HG03571 (cell line): ENCODE data around the gene MGAT5B.
"Not testable (repeated sequence)": the region's sequence is repeated elsewhere in the genome, so short reads cannot be mapped to it uniquely, and the experiment has no call there.

Experiments
- ATAC-seq: cut with Tn5 transposase; IDR thresholded peaks from one replicate; pipeline ENCODE4 v1.9.1; 2021; ENCODE audit not compliant: unreplicated experiment

Gene MGAT5B

GRCh38 chr17:76868176-76868668 lies at the start of gene MGAT5B:
Gene MGAT5B, plus strand, starts transcription at chr17:76868404. Its CDS starts 626 bp downstream, at chr17:76869030.
- ATAC-seq: no peak

GRCh38 chr17:76820039-76820438 lies 48.2 kb upstream of the MGAT5B start:
- ATAC-seq: no peak

DNA sequence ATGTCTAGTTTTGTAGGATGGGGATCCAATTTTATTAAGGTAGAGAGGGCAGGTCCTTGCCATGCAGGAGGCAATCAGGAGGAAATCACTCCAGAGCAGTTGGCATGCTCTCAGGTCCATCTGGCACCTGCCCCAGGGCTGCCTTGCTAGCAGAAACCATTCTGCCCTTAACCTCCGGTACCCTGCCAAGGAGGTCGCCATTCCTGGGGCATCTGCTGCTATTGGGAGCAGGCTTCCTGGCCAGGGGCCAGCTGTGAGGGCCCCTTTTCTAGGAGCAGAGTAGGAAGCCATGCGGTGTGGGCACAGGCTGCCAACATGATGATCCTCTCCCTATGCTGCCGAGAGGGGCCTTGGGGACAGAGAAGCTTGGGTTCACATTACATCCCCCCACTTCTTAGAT lies 47.6 kb upstream of the MGAT5B start:
- ATAC-seq: no peak

DNA sequence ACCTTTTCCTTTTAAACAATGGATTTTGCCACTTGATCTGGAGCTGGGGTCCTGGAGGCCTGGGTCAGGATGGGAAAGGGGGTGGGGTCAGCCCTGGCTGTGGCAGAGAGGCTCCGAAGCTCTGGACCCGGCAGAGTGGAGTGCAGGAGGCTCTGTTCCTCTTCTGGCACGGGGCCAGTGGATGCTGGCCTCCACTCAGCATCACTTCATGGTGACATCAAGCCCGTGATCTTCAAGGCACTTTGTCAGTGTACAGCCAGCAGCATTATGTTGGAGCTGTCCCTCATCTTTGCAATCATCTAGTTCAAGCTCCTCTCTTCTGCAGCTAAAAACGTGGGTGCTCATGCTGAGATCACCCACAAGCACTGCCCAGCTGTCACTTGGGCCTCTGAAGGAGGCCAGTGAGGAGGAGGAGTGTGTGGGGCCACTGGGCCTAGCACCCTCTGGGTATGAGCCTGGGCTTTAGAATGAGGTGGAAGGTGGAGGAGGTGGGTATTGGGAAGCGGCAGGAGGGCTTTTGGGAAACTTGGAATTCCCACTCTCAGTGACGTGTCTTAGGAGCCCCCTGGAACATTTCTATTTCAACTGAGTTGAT lies 45.9 kb upstream of the MGAT5B start:
- no peak for ATAC-seq

GRCh38 chr17:76824093-76824492 lies 44.1 kb upstream of the MGAT5B start:
- no peak for ATAC-seq

GRCh38 chr17:76826330-76827068 lies 41.7 kb upstream of the MGAT5B start:
- no peak for ATAC-seq

DNA sequence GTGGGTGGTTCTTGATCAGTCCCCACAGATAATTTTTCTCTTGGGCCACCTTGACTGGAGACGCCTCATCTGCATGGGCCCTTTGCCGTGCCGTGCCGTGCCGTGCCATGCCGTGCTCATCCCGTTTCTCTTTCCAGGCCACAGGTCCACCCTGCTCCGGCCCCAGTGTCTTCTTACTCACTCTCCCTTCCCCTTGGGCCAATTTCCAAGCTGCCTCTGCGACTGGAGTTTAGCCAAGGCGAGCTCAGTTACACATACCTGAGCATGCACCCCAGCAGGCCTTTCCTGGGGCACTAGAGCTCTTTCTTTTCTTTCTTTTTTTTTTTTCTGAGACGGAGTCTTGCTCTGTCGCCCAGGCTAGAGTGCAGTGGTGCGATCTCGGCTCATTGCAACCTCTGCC lies 40.5 kb upstream of the MGAT5B start:
- ATAC-seq: no peak

DNA sequence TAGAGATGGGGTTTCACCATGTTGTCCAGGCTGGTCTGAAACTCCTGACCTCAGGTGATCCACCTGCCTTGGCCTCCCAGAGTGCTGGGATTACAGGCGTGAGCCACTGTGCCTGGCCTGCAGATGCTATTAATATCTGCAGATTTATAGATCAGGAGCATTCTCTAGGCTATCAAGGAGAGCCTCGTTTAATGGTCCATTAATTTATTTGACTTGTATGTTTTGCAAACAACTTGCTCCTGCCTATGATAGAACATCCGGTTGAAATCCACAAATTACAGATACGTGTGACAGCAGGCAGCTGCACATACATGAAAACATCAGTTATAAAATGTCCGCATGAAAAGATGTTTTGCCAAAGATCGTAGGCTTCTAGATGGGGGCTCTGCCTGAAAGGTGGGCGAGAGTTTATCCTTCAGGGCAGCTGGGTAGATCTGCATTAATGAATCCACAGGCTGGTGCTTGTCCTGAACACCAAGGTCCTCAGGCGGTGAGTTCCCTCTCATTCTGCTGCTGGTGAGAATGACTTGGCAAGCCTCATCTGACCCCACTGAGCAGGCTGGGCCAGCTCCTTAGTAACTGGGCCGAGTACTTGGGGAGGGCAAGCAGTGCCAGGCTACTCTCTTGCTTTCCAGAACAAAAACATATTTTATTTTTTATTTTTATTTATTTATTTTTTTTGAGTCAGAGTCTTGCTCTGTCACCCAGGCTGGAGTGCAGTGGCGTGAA lies 37.1 kb upstream of the MGAT5B start:
- ATAC-seq: no peak

DNA sequence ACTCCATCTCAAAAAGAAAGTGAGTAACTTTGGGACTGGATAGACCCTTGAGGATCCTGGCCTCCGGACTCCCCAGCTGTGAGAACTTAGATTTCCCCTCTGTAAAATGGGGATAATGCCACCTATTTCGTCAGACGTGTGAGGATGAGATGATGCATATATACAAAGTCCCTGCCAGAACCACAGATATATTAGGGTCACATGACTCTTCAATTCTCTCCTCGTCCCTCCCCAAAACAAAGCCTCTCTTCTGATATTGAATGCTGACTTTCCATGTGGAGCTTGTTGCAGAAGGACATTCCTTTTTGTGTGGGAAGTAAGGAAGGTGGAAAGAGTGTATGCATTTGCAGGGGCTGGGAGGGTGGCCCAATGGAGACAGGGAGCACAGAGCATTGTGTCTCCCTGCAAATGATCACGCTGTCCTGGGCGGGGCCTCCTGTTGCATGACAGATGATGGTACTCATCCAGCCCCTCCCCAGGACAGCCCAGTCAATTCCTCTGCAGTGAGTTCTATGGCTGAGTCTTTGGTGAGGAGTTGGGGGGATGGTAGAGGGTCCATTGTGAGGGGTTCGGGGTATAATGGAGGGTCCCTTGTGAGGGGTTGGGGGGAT lies 35.1 kb upstream of the MGAT5B start:
- no peak for ATAC-seq

DNA sequence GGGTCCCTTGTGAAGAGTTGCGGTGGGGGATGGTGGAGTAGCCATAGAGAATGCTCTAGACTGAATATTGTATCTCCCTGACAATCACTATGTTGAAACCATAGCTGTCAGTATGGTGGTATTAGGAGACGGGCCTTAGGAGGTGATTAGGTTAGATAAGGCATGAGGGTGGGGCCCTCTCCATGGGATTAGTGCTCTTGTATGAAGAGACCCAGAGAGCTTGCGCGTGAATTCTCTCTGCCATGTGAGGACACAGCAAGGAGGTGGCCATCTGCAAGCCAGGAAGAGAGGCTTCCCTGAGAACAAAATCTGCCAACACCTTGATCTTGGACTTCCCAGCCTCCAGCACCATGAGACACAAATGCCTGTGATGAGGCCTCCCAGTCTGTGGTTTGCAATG lies 34.5 kb upstream of the MGAT5B start:
- ATAC-seq: no peak

DNA sequence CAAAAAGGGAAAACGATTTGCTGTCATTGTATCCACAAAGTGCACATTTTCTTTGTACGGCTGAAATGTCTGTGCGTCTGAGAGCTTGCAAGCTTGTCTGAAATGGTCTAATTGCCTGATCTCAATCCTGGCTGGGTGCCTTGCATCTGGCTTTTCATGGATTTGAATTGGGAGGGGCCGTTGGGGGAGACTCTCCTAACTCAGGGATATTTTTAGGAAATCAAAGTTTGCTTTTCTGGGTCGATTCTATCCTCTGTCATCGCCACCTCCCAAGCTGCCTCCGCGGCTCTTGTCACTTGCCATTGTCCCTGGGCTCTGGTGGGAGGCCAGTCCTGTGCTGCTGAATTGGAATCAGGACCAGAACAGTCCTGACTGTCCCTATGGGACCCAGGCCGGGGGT lies 33.3 kb upstream of the MGAT5B start:
- no peak for ATAC-seq

GRCh38 chr17:76840443-76840767 lies 27.8 kb upstream of the MGAT5B start:
- no peak for ATAC-seq

GRCh38 chr17:76840884-76841775 lies 27.1 kb upstream of the MGAT5B start:
- ATAC-seq: no peak

DNA sequence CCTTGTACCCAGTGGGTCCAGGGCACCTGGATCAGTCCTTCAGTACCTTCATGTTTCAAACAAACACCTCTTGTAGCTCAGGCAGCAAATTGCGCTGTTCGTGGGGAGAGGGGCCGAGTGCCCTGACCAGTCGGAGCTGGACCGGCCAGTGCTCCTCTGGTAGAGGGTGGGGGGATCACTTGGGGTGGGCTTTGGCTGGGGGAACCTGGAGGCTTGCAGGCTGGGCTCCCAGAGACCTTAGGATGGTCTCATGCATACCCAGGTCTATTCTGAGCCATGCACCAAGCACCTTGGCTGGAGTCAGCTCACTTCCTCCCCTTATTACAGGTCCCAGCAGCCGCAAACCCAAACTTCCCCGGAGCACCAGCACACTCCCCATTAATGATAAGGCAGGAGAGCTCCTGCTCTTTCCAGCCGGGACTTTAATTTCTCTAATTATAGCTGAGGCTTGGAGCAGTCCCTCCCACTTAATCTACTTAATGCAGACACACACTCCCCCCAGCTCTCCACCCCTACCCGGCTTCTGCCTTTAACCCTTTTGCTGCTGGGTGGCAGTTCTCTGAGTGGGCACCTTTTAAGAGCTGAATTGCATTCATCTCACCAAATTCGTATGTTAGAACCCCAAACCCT lies 26.3 kb upstream of the MGAT5B start:
- ATAC-seq: no peak

DNA sequence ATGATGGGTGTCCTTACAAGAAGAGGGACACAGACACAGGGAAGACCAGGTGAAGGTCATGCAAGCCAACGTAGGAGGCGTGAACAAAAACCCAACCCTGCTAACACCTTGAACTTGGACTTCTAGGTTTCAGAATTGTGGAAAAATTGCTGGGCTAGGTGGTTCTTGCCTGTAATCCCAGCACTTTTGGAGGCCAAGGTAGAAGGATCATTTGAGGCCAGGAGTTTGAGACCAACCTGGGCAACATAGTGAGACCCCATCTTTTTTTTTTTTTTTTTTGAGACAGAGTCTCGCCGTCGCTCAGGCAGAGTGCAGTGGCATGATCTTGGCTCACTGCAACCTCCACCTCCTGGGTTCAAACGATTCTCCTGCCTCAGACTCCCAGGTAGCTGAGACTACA lies 25.1 kb upstream of the MGAT5B start:
- not testable (repeated sequence) for ATAC-seq

- no peak for ATAC-seq
These were observed 24.3 kb upstream of the MGAT5B start for GRCh38 chr17:76843703-76844484.

DNA sequence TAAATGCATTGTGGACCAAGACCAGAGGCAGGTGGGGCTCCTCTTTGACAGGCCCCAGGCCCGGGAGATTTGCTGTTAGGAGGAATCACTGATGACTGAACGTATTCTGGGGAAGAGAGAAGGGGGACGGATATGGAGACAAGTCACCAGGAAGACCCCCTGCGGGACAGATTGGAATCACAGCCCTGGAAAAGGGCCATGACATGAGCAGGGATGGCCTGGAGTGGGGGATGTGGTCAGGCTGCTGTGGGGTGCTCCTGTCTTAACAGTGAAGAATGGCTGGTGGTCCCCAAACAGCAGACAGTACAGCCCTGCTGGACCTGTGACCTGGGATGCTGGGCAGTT lies 23.7 kb upstream of the MGAT5B start:
- no peak for ATAC-seq

DNA sequence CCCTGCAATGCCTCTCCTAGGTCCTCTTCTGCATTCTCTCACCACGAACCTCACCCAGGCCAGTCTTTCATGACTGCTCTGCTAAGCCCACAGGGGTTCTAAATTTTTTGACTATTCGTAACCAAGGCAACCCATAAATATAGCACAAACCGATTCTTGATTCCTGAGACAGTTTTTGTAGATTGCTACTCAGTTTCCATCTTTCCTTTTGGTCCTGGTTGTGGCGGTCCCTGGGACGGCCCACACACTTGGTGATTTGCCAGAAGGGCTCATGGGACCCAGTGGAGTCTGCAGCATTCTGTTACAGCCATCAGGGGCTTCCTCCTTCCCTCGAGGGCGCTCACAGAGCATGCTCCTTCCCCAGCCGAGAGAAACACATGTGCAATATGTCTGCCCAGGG lies 23.4 kb upstream of the MGAT5B start:
- no peak for ATAC-seq

DNA sequence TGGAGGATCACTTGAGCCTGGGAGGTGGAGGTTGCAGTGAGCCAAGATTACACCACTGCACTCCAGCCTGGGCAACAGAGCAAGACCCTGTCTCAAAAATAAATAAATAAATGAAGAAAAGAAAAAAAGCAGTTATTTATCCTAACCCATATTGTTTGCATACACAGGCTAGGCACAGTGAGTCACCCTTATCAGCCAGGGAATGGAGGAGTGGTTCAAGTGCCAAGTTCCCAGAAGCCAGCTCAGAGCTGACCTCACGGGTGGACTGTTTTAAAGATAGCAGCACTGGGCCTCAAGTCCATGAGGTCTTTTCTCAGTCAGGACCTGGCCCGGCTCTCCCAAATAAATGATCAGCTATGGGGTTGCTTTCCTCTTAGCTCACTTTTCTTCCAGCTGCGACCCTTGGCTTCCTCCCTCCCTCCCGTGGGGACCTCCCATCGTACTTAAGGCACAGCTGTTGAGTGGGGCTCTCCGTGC lies 22.6 kb upstream of the MGAT5B start:
- no peak for ATAC-seq
